ENCODE measurements around the gene KRT9.

- no peak for TF ChIP-seq EZH2 (IDR thresholded peaks at IDR 0.05; ENCODE audit: borderline replicate concordance, low read depth, low read length, poor library complexity, severe bottlenecking)
- TF ChIP-seq CTCF (conservative IDR thresholded peaks at IDR 0.05; ENCODE audit: low read depth, low read length) = no peak
These were observed 23.7 kb downstream of the KRT9 start for GRCh38 chr17:41547921-41548843.
